Memory B cell (primary cell): ENCODE data around the gene FBXW10.
"Not testable (repeated sequence)": the region's sequence is repeated elsewhere in the genome, so short reads cannot be mapped to it uniquely, and the experiment has no call there.

Source experiments
- ATAC-seq: fragments of 150-1000 bp; cut with Tn5 transposase; 2 replicates; pipeline ENCODE4 v1.10.0; 2021; ENCODE audit warnings: low read depth, mild to moderate bottlenecking, moderate library complexity
- DNase-seq, 2 donors: peaks; one replicate each; pipeline ENCODE4 v3.0.0; 2022; ENCODE audit warnings: low spot score in 2 of 2
- H3K27ac Mint-ChIP-seq: one replicate; pipeline ENCODE4 v1.8.0; 2022; ENCODE audit warnings: mild to moderate bottlenecking, moderate library complexity, mixed read lengths
- H3K27me3 Mint-ChIP-seq: one replicate; pipeline ENCODE4 v1.8.0; 2022; ENCODE audit warnings: mixed read lengths
- H3K36me3 Mint-ChIP-seq: one replicate; pipeline ENCODE4 v1.8.0; 2022; ENCODE audit warnings: mild to moderate bottlenecking, mixed read lengths
- H3K4me1 Mint-ChIP-seq: one replicate; pipeline ENCODE4 v1.8.0; 2022; ENCODE audit warnings: mixed read lengths
- H3K4me3 Mint-ChIP-seq: one replicate; pipeline ENCODE4 v1.8.0; 2022; ENCODE audit warnings: mild to moderate bottlenecking, moderate library complexity, mixed read lengths
- H3K9me3 Mint-ChIP-seq: one replicate; pipeline ENCODE4 v1.8.0; 2022; ENCODE audit warnings: mixed read lengths

The FBXW10 gene

GRCh38 chr17:18739616-18740391 lies 4.0 kb upstream of the FBXW10 start:
- not testable (repeated sequence) for H3K36me3 Mint-ChIP-seq, DNase-seq, ATAC-seq, H3K9me3 Mint-ChIP-seq, H3K4me1 Mint-ChIP-seq, H3K27ac Mint-ChIP-seq, H3K27me3 Mint-ChIP-seq, H3K4me3 Mint-ChIP-seq

- H3K27ac Mint-ChIP-seq, H3K9me3 Mint-ChIP-seq, H3K4me1 Mint-ChIP-seq: not testable (repeated sequence)
Observed at GRCh38 chr17:18741228-18741627, 2.6 kb upstream of the FBXW10 start.

GRCh38 chr17:18744726-18745125 lies 872 bp downstream of the FBXW10 start:
- H3K36me3 Mint-ChIP-seq, H3K27me3 Mint-ChIP-seq, DNase-seq, H3K27ac Mint-ChIP-seq, H3K9me3 Mint-ChIP-seq, H3K4me3 Mint-ChIP-seq, ATAC-seq, H3K4me1 Mint-ChIP-seq: not testable (repeated sequence)

More at GRCh38 chr17:18741228-18741627, 2.6 kb upstream of the FBXW10 start:
- not testable (repeated sequence) for ATAC-seq, H3K27me3 Mint-ChIP-seq, DNase-seq, H3K4me3 Mint-ChIP-seq, H3K36me3 Mint-ChIP-seq

- not testable (repeated sequence) for H3K9me3 Mint-ChIP-seq, ATAC-seq, DNase-seq, H3K27me3 Mint-ChIP-seq, H3K27ac Mint-ChIP-seq, H3K4me3 Mint-ChIP-seq, H3K4me1 Mint-ChIP-seq, H3K36me3 Mint-ChIP-seq
Observed at GRCh38 chr17:18746551-18746950, 2.7 kb downstream of the FBXW10 start.

GRCh38 chr17:18747501-18747900 lies 3.6 kb downstream of the FBXW10 start:
- not testable (repeated sequence) for DNase-seq, H3K9me3 Mint-ChIP-seq, H3K4me3 Mint-ChIP-seq, H3K4me1 Mint-ChIP-seq, ATAC-seq, H3K27ac Mint-ChIP-seq, H3K27me3 Mint-ChIP-seq, H3K36me3 Mint-ChIP-seq

GRCh38 chr17:18750242-18750641 lies 6.4 kb downstream of the FBXW10 start:
- DNase-seq, H3K4me1 Mint-ChIP-seq, H3K36me3 Mint-ChIP-seq, H3K27ac Mint-ChIP-seq, H3K27me3 Mint-ChIP-seq, H3K9me3 Mint-ChIP-seq, ATAC-seq, H3K4me3 Mint-ChIP-seq: not testable (repeated sequence)

GRCh38 chr17:18753829-18754409 lies 10.1 kb downstream of the FBXW10 start:
- not testable (repeated sequence) for H3K4me1 Mint-ChIP-seq, H3K27ac Mint-ChIP-seq, H3K9me3 Mint-ChIP-seq, H3K36me3 Mint-ChIP-seq, DNase-seq, H3K27me3 Mint-ChIP-seq, ATAC-seq, H3K4me3 Mint-ChIP-seq

- not testable (repeated sequence) for H3K9me3 Mint-ChIP-seq, H3K4me1 Mint-ChIP-seq, ATAC-seq, H3K27me3 Mint-ChIP-seq, H3K4me3 Mint-ChIP-seq, DNase-seq, H3K27ac Mint-ChIP-seq, H3K36me3 Mint-ChIP-seq
Observed at GRCh38 chr17:18755969-18756368, 12.1 kb downstream of the FBXW10 start.

GRCh38 chr17:18757368-18758044 lies 13.7 kb downstream of the FBXW10 start:
- not testable (repeated sequence) for H3K27me3 Mint-ChIP-seq, DNase-seq, ATAC-seq, H3K9me3 Mint-ChIP-seq, H3K4me3 Mint-ChIP-seq, H3K4me1 Mint-ChIP-seq, H3K27ac Mint-ChIP-seq, H3K36me3 Mint-ChIP-seq

GRCh38 chr17:18758344-18758743 lies 14.5 kb downstream of the FBXW10 start:
- DNase-seq, H3K36me3 Mint-ChIP-seq, H3K4me1 Mint-ChIP-seq, H3K27me3 Mint-ChIP-seq, ATAC-seq, H3K4me3 Mint-ChIP-seq, H3K27ac Mint-ChIP-seq, H3K9me3 Mint-ChIP-seq: not testable (repeated sequence)

GRCh38 chr17:18760221-18760620 lies 16.4 kb downstream of the FBXW10 start:
- not testable (repeated sequence) for H3K4me3 Mint-ChIP-seq, ATAC-seq, H3K36me3 Mint-ChIP-seq, H3K4me1 Mint-ChIP-seq, H3K27me3 Mint-ChIP-seq, H3K27ac Mint-ChIP-seq, H3K9me3 Mint-ChIP-seq, DNase-seq

GRCh38 chr17:18770572-18770971 lies 26.7 kb downstream of the FBXW10 start:
- not testable (repeated sequence) for H3K27ac Mint-ChIP-seq, H3K4me1 Mint-ChIP-seq, ATAC-seq, H3K4me3 Mint-ChIP-seq, H3K9me3 Mint-ChIP-seq, DNase-seq, H3K36me3 Mint-ChIP-seq
- H3K27me3 Mint-ChIP-seq = peaks cover 14% of the 10 kb centered on the region

- H3K9me3 Mint-ChIP-seq, H3K36me3 Mint-ChIP-seq, H3K4me3 Mint-ChIP-seq, H3K27ac Mint-ChIP-seq, DNase-seq, H3K4me1 Mint-ChIP-seq, ATAC-seq: not testable (repeated sequence)
- peaks cover 14% of the 10 kb centered on the region for H3K27me3 Mint-ChIP-seq
Observed at GRCh38 chr17:18771066-18771465, 27.2 kb downstream of the FBXW10 start.

GRCh38 chr17:18772471-18772870 lies 28.6 kb downstream of the FBXW10 start:
- H3K9me3 Mint-ChIP-seq = no peaks in the 10 kb centered on the region
- no peak overlapping the region for H3K27ac Mint-ChIP-seq
- no peaks in the 10 kb centered on the region for H3K4me1 Mint-ChIP-seq
- no peak for ATAC-seq
- DNase-seq = no peak
- H3K4me3 Mint-ChIP-seq = no peak overlapping the region
- no peaks in the 10 kb centered on the region for H3K36me3 Mint-ChIP-seq
- H3K27me3 Mint-ChIP-seq = peaks cover 14% of the 10 kb centered on the region
